GM08714 (cell line): ENCODE results near the gene TNIK.

Source experiments
- H3K4me3 ChIP-seq: fragments of 200-500 bp; sonication (Bioruptor generic); 2 replicates; pipeline ENCODE4 v1.5.1; 2014; ENCODE audit warnings: mild to moderate bottlenecking, low read length, inconsistent platforms
- ZNF274 ChIP-seq: IDR thresholded peaks from 2 replicates; pipeline ENCODE4 v1.6.1; 2012; ENCODE audit warnings: mild to moderate bottlenecking, low read depth, low read length

Gene TNIK

DNA sequence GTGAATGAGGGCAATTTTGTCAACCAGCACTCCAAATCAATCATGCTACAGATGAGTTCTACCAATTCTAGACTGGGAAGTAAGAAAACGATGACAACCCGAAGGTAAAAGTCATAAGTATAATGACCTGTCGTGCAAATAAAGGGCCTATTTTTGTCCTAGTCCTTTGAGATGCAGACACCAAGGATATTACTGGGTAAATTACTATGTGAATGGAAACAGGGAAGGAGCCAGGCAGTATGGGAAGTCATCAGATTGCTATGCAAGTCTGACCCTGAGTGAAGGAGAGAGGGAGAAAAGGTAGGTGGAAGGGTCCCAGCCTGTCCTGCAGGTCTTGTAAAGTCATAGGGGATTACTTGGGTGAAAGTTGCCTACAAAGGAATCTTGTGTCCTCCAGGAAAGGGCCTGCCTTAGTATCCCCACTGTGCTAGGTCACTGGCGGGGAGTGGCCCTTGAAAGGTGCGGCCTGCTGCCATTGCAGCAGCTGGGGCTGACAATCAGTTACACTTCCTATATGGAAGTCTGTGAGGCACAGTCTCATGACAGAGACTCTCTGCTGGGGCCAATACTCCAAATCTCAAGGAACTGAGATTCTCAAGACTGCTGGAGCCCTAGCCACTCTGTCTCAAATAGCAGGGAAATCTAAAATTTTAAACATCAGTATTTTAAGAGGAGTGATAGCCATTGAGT, 283.8 kb downstream of the TNIK start:
- no peak for TF ChIP-seq ZNF274
- no peak overlapping the region for H3K4me3 ChIP-seq

DNA sequence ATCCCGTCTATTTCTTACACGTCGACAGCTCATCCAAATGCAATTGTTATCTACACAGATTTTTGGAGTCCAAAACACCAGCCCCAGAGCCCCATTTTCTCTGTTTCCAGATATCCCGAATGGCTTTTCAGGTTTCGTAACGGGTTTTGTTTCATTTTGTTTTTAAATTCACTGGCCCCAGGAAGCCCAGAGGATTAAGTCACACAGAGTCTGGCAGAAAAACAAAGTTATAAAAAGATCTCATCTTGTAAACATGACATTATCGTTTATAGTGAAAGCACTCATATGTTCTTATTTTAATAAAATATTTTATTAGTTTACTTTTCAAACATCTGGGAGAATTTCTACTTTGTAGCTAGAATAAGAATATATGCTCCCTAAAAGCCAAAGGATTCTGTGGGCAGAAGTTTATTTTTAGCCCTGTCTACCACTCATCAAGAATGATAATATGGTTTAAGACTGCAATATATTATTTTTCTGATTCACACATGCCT, 284.4 kb downstream of the TNIK start:
- no peak for TF ChIP-seq ZNF274
- H3K4me3 ChIP-seq, result no peak overlapping the region

DNA sequence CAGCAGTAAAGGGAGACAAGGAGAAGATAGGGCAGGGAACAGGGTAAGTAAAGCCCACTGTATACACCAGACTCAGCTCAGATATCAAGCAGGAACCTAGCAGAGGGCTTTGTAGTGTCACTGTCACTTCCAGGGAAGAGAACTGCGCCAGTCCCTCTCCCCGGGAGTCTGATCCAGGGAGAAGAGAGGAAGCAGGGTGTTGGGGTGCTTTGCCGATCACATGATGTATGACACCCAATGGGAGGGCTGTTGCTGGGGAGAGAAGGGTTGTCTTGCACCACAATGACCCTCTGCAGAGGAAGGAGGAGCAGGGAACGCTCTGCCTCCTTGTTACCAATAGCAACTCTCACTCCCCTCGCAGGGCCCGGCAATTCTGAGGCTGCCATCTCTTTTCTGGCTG, 286.5 kb downstream of the TNIK start:
- H3K4me3 ChIP-seq, result no peak overlapping the region
- no peak for TF ChIP-seq ZNF274

GRCh38 chr3:171172070-171172469, 288.1 kb downstream of the TNIK start:
- TF ChIP-seq ZNF274, result no peak
- H3K4me3 ChIP-seq, result no peak overlapping the region

- TF ChIP-seq ZNF274, result no peak
- H3K4me3 ChIP-seq, result no peak overlapping the region
These were observed 290.3 kb downstream of the TNIK start for GRCh38 chr3:171169866-171170265.

GRCh38 chr3:171169443-171169842, 290.8 kb downstream of the TNIK start:
- no peak for TF ChIP-seq ZNF274
- no peak overlapping the region for H3K4me3 ChIP-seq

- no peak overlapping the region for H3K4me3 ChIP-seq
- no peak for TF ChIP-seq ZNF274
These were observed 291.7 kb downstream of the TNIK start for GRCh38 chr3:171168551-171168950.

GRCh38 chr3:171168086-171168485, 292.1 kb downstream of the TNIK start:
- no peak for TF ChIP-seq ZNF274
- no peak overlapping the region for H3K4me3 ChIP-seq

DNA sequence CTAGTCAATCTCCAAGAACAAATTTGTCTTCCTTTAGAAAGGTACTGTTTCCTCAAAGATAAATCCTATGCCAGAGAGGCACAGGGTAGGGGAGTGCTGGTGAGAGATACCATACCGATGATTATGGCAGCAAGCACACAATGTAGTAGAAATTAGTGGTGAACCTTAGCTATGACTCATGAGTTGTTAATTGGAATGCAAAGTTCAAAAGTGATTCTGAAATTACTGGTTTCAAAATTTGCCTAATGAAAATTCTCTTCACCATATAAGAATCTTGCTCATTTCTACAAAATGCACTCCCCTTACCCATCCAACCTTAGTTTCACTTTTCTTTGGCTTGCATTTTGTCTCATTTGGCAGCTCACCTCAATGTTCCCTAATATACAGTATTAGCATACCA, 294.2 kb downstream of the TNIK start:
- no peak for TF ChIP-seq ZNF274
- no peak overlapping the region for H3K4me3 ChIP-seq

DNA sequence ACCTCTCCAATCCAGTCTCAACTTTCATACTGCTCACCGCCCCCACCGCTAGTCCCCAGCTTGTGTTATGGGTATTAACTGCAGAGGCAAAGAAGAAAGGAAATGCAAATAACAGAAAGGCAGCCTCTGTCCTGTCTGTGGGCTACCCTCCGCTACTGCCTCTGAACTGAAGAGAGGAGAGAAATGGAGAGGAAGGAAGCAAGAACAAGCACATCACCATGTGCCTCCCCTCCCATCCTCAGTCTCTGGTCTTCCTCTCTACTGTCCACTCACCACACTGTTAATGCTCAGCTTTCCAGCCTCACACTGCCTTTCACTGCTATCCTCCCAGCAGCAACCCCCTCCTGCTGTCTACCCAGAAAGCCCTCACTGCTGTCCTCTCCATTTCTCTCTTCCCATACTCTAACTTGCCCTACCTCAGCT, 294.7 kb downstream of the TNIK start:
- TF ChIP-seq ZNF274, result no peak
- H3K4me3 ChIP-seq, result no peak overlapping the region

DNA sequence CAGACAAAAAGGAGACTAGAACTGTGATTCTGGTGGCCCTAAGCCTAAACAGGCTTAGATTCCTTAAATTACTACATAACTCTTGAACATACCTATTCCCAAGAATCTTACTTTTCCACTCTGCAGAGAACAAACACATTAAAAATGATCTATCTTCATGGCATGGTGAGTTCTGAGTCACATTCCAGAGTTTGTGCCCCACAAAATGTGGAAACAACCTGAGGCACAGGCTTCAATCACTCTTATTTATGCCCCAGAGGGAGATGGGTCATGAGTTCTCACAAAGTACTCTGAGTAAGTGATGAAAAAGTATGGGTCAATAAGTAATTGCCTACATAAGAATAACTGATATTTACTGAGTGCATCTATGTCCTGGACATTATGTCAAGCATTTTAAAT, 296.1 kb downstream of the TNIK start:
- no peak for TF ChIP-seq ZNF274
- H3K4me3 ChIP-seq, result no peak overlapping the region

GRCh38 chr3:171163101-171164066, 296.8 kb downstream of the TNIK start:
- TF ChIP-seq ZNF274, result no peak
- no peak overlapping the region; the same call in 1 of the 2 replicates for H3K4me3 ChIP-seq

GRCh38 chr3:171160325-171160724, 299.9 kb downstream of the TNIK start:
- H3K4me3 ChIP-seq, result no peak overlapping the region
- TF ChIP-seq ZNF274, result no peak

DNA sequence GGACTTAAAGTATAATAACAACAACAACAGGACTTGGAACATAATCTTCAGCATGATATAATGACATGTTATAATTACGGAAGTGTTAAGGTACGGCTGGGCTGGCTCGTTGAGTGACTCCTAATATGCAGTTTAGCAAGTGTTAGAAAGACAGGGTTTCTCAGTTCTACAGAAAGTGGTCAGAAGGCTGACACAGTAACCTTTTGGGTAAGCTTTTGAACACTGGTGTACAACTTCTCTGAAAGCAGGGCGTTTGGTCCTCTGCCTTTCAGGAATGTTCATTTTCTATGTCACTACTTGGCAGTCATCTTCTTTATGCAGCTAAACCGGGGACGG, 300.4 kb downstream of the TNIK start:
- TF ChIP-seq ZNF274, result no peak

DNA sequence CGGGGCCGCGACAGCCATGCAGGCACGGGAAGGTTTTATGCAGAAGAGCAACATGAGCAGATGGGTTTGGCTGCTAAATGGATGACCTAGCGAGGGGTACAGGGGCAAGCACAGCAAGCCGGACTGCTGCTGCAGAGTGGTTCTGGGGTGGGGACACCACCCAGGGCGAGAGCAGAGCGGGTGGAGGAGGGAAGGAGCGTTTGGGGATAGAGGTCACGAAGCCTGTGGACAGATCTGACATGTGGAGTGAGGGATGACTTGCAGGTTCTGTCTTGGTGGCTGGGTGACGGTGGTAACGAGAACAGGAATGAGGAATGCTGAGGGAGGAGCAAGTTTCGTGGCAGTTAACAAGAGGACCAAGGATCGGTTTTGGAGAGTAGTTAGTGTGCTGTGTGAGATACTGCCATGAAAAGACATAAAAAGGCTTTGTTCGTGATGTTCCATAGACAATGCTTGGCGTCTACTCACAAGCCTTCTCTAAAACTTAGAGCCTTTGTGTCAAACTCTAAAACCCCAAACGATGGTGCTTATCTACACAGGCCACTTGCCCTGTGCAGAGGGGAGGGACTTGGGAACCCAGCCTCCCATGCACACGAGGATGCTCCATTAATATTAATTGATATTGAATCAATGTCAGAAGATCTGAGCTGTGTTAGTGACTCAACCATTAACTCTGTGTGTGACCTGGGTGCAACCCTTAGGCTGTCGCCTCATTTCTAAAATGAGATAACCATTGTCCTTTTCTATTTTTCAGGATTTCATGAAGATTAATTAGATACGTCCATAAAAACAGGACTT, 301.0 kb downstream of the TNIK start:
- no peak for TF ChIP-seq ZNF274

More for the DNA sequence above, 300.4 kb downstream of the TNIK start:
- H3K4me3 ChIP-seq, result no peak overlapping the region

More for the DNA sequence above, 301.0 kb downstream of the TNIK start:
- H3K4me3 ChIP-seq, result no peak overlapping the region
